HEK293T (cell line): ENCODE data around the gene ZBED4.

Experiments used
- CTCF ChIA-PET: fragments of 350-600 bp; formaldehyde crosslinking; extraction: SDS; loops from one replicate; lab custom pipeline; 2021; ENCODE audit warnings: antibody characterized with exemption, inconsistent platforms; lab: Yijun Ruan, JAX
- POLR2A ChIA-PET: fragments of 350-600 bp; formaldehyde crosslinking; extraction: SDS; loops from one replicate; lab custom pipeline; 2020; ENCODE audit warnings: antibody characterized with exemption, inconsistent platforms; lab: Yijun Ruan, JAX
- DNase-seq: peaks from one replicate; pipeline ENCODE4 v3.0.0; 2012; ENCODE audit warnings: mixed read lengths; ENCODE audit errors: extremely low spot score
- ARNT ChIP-seq: fragments of 450-650 bp; IDR thresholded peaks from 2 replicates; pipeline ENCODE4 v1.6.1; 2017; ENCODE audit warnings: mild to moderate bottlenecking
- BHLHE40 ChIP-seq: fragments of 450-650 bp; IDR thresholded peaks from 2 replicates; pipeline ENCODE4 v1.6.1; 2016; ENCODE audit warnings: mild to moderate bottlenecking, moderate library complexity, borderline replicate concordance
- CTBP1 ChIP-seq: fragments of 450-650 bp; IDR thresholded peaks from 2 replicates; pipeline ENCODE4 v1.6.1; 2016; ENCODE audit warnings: borderline replicate concordance
- ELF4 ChIP-seq: fragments of 450-650 bp; IDR thresholded peaks from 2 replicates; pipeline ENCODE4 v1.6.1; 2017; ENCODE audit warnings: antibody characterized with exemption
- FOXA1 ChIP-seq: fragments of 450-650 bp; IDR thresholded peaks from 2 replicates; pipeline ENCODE4 v1.6.1; 2016; ENCODE audit warnings: mild to moderate bottlenecking
- FOXK2 ChIP-seq: fragments of 450-650 bp; IDR thresholded peaks from 2 replicates; pipeline ENCODE4 v1.6.1; 2016; ENCODE audit warnings: mild to moderate bottlenecking
- FOXM1 ChIP-seq: fragments of 450-650 bp; IDR thresholded peaks from 2 replicates; pipeline ENCODE4 v1.6.1; 2017; ENCODE audit warnings: mild to moderate bottlenecking, borderline replicate concordance
- HDGF ChIP-seq: fragments of 450-650 bp; IDR thresholded peaks from 2 replicates; pipeline ENCODE4 v1.6.1; 2017; ENCODE audit warnings: antibody characterized with exemption, borderline replicate concordance
- L3MBTL2 ChIP-seq: fragments of 450-650 bp; conservative IDR thresholded peaks from 2 replicates; pipeline ENCODE4 v1.6.1; 2016; ENCODE audit warnings: mild to moderate bottlenecking
- LEF1 ChIP-seq: fragments of 450-650 bp; IDR thresholded peaks from 2 replicates; pipeline ENCODE4 v1.6.1; 2017; ENCODE audit warnings: mild to moderate bottlenecking, borderline replicate concordance
- NFRKB ChIP-seq: fragments of 450-650 bp; IDR thresholded peaks from 2 replicates; pipeline ENCODE4 v1.6.1; 2016; ENCODE audit warnings: mild to moderate bottlenecking, moderate library complexity
- SP1 ChIP-seq: fragments of 450-650 bp; IDR thresholded peaks from 2 replicates; pipeline ENCODE4 v1.6.1; 2017
- SUZ12 ChIP-seq: fragments of 450-650 bp; IDR thresholded peaks from 2 replicates; pipeline ENCODE4 v1.6.1; 2016; ENCODE audit warnings: mild to moderate bottlenecking
- TARDBP ChIP-seq: fragments of 450-650 bp; IDR thresholded peaks from 2 replicates; pipeline ENCODE4 v1.6.1; 2016
- ZNF384 ChIP-seq: fragments of 450-650 bp; IDR thresholded peaks from 2 replicates; pipeline ENCODE4 v1.6.1; 2016
- TF ChIP-seq, protein P1 (sequence below): fragments of 450-650 bp; IDR thresholded peaks from 2 replicates; pipeline ENCODE4 v1.6.1; 2016

ZBED4 gene

DNA sequence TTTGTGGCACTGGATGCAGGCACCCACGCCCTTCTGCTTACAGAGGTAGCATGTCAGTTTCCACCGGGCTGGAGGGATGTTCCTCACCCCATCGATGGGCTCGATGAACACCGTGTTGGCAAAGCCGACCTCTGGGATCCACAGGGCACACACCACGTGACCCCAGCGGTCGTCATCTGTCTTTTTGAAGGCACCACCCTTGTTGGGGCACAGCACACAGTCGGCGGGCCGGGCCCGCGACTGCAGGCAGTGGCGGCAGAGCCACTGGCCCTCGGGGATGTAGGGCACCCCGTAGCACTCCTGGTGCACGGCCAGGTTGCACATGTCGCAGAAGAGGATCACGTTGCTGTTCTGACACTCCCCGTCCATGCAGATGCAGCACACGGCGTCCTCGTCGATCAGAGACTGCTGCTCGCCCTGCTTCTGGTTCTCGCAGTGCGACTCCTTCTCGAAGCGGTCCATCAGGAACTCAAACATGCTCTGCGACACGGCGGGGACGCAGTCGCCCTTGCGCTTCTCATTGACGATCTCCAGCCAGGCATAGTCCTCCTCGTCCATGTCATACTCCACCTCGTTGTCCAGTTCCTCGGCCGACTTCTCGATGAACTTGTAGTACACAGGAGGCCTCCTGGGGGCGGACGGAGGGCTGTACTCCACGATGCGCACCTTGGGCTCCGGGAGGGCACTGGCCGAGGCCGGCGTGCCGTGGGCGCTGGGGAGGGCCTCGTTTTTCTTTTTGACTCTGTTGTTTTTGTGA is 30.2 kb upstream of the ZBED4 start:
- no peak for TF ChIP-seq HDGF
- no peak for TF ChIP-seq FOXM1
- no peak for TF ChIP-seq LEF1
- TF ChIP-seq, protein P1, sequence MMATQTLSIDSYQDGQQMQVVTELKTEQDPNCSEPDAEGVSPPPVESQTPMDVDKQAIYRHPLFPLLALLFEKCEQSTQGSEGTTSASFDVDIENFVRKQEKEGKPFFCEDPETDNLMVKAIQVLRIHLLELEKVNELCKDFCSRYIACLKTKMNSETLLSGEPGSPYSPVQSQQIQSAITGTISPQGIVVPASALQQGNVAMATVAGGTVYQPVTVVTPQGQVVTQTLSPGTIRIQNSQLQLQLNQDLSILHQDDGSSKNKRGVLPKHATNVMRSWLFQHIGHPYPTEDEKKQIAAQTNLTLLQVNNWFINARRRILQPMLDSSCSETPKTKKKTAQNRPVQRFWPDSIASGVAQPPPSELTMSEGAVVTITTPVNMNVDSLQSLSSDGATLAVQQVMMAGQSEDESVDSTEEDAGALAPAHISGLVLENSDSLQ = no peak
- TF ChIP-seq SUZ12 = no peak
- no peak for TF ChIP-seq FOXA1
- TF ChIP-seq BHLHE40 = no peak
- TF ChIP-seq ZNF384 = no peak
- TF ChIP-seq NFRKB = no peak
- no peak for TF ChIP-seq CTBP1
- no peak for TF ChIP-seq TARDBP
- TF ChIP-seq SP1 = no peak
- ChIA-PET POLR2A (no interaction called here), CTCF (no interaction called here)
- no peak for DNase-seq

DNA sequence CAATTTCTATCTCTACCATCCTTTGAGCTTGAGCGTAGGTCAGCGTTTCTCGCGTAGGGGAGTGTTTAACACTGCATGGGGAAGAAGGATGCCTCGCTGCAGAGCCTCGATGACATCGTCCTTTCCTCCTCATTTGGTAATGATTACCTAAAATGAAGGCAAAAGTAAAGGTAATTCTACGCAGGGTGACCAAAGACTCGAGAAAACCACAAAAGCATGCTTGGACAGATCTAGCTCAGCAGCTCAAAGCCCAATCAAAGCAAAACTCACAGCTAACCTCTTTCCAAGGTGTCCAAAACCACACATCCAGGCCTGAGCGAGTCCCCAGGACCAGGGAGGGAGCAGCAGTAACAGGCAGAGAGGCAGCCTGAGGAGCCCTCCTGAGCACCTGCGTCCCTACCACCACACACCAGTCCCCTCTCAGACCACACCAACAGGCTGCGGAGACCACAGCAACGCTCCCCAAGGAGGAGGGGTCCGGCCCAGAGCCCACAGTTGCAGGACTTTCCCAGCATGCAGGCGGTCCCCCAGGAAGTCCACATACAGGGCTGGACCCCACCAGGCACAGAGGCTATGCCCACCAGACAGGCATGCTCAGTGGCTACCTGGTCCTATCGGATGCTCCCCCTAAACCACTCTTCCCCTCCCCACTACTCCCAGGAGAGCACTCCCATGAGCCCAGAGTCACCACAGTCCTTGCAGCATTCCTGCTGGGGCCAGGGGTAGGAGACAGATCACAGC is 29.3 kb upstream of the ZBED4 start:
- CTCF ChIA-PET = no interaction called here
- POLR2A ChIA-PET = no interaction called here
- no peak for TF ChIP-seq SUZ12
- TF ChIP-seq SP1 = no peak
- TF ChIP-seq LEF1 = no peak
- no peak for TF ChIP-seq FOXM1
- TF ChIP-seq NFRKB = no peak
- TF ChIP-seq, protein P1 = no peak
- TF ChIP-seq ZNF384 = no peak
- no peak for TF ChIP-seq BHLHE40
- no peak for TF ChIP-seq CTBP1
- TF ChIP-seq TARDBP = no peak
- DNase-seq = no peak

DNA sequence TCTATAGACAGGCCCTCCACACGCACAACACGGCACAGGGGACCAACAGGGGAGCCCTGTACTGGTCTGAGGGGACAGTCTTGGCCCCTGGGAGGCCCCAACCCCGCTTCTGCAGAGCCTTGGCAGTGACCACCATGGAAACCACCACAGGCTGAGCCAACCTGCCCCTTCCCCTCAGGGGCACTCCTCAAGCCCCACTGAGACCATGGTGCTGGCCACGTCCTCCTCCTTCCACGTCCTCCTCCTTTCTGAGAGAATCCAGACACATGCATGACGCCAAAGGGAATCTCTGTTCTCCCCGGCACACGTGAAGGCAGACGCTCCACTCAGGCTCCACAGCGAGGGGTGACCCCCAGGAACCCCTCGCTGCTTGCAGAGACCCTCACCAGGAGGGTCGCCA is 28.7 kb upstream of the ZBED4 start:
- CTCF ChIA-PET = no interaction called here
- no peak for TF ChIP-seq FOXA1
- TF ChIP-seq NFRKB = no peak
- no peak for TF ChIP-seq ZNF384
- no peak for TF ChIP-seq LEF1
- TF ChIP-seq CTBP1 = no peak
- POLR2A ChIA-PET = interaction anchor here (1.3 kb wide), 1 partner anchor 10 kb away, joined by 3 read pairs; no protein-coding TSS in a partner anchor
- DNase-seq = no peak

DNA sequence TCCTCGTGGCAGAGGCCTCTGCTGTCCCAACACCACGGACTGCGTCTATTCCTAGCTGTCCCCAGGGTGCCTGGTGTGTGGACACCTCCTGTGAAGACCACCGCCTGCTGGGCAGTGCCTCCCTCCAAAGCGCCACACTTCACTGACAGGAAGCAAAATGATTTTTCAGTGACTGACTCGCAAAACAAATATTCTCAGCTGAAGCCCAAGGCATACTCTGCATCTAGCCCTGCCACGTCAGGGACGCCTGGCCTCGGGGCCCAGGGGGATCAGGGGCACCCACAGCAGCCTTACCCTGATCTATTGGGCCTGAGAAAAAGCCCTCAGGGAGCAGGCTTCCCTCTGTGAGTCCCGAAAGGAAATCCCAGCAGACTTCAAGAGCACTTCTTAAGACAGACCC is 28.2 kb upstream of the ZBED4 start:
- no peak for DNase-seq
- TF ChIP-seq, protein P1 = no peak
- TF ChIP-seq FOXK2 (no peak), ELF4 (no peak), FOXA1 (no peak), SUZ12 (no peak), NFRKB (no peak), TARDBP (no peak), FOXM1 (no peak), HDGF (no peak), BHLHE40 (no peak), L3MBTL2 (no peak), SP1 (no peak), ARNT (no peak), LEF1 (no peak), CTBP1 (no peak), ZNF384 (no peak)
- CTCF ChIA-PET = no interaction called here
- POLR2A ChIA-PET = interaction anchor here (0.8 to 1.3 kb wide), 3 partner anchors 10 to 18 kb away, joined by 3 to 9 read pairs (median 4); no protein-coding TSS in a partner anchor

DNA sequence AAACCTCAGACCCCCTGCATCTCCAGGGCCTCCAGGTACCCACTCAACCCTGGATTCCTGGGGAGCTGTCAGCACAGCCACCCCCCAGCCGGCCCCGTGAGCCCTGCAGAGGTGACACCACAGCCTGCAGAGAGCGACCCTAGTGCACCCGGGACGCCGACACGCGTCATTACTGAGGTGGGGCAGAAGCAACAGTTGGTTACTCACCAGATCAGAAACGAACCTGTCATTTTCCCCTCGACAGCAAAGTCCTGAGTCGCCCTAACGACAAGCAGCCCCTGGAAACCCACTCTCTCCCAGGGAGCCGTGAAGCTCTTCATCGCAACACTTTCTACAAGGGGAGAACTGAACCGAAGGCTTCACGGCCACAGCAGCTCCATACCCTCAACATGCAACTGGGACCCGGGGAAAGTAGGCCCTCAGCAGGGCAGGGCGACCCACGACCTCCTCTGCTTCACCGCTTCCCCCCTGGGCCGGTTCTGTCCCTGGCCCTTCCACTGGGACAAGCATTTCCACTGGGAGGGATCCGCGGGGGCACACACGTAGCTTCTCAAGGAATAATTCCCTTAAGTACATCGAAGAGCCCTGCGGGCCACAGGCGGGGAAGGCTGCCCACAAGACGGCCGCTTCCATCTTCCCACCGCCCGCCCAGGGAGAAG is 27.6 kb upstream of the ZBED4 start:
- DNase-seq = no peak

More for the DNA sequence above, 27.6 kb upstream of the ZBED4 start:
- TF ChIP-seq FOXK2 = no peak
- TF ChIP-seq HDGF = no peak
- TF ChIP-seq TARDBP = no peak
- ChIA-PET POLR2A (interaction anchor here (0.8 to 1.6 kb wide), 4 partner anchors 9 to 29 kb away, joined by 3 to 9 read pairs (median 4); no protein-coding TSS in a partner anchor), CTCF (no interaction called here)
